GM21526 (cell line): ENCODE data around the gene MIOX.
"Not testable (repeated sequence)": the region's sequence is repeated elsewhere in the genome, so short reads cannot be mapped to it uniquely, and the experiment has no call there.

ENCODE experiments used
- ATAC-seq: cut with Tn5 transposase; IDR thresholded peaks from one replicate; pipeline ENCODE4 v1.9.1; 2021; ENCODE audit warnings: moderate library complexity; ENCODE audit not compliant: unreplicated experiment, low FRiP score

MIOX gene

GRCh38 chr22:50527921-50528681 lies 41.4 kb downstream of the MIOX start:
- ATAC-seq, result no peak

- no peak for ATAC-seq
Observed at GRCh38 chr22:50528682-50529415, 42.2 kb downstream of the MIOX start.

- ATAC-seq, result no peak
Observed at GRCh38 chr22:50529416-50529896, 42.8 kb downstream of the MIOX start.

- ATAC-seq, result no peak
Observed at GRCh38 chr22:50529897-50530579, 43.4 kb downstream of the MIOX start, which contains the start of gene TYMP. Gene TYMP (minus strand): TSS chr22:50530012. CDS start chr22:50529709, 303 bp downstream.

GRCh38 chr22:50530580-50530876 lies 43.9 kb downstream of the MIOX start:
- ATAC-seq, result no peak

GRCh38 chr22:50530877-50531545 lies 44.4 kb downstream of the MIOX start:
- no peak for ATAC-seq

GRCh38 chr22:50531546-50531961 lies 44.9 kb downstream of the MIOX start:
- no peak for ATAC-seq

- no peak for ATAC-seq
Observed at GRCh38 chr22:50531962-50532674, 45.5 kb downstream of the MIOX start.

- ATAC-seq, result no peak
Observed at GRCh38 chr22:50532824-50533796, 46.5 kb downstream of the MIOX start.

- ATAC-seq, result not testable (repeated sequence)
Observed at GRCh38 chr22:50533856-50534711, 47.4 kb downstream of the MIOX start.

- no peak for ATAC-seq
Observed at GRCh38 chr22:50535113-50535512, 48.5 kb downstream of the MIOX start.

- ATAC-seq, result no peak
Observed at GRCh38 chr22:50536226-50536625, 49.6 kb downstream of the MIOX start.

GRCh38 chr22:50537765-50538164 lies 51.1 kb downstream of the MIOX start:
- ATAC-seq, result no peak
